GM06990 (cell line): ENCODE results near the gene ZBTB42.

ENCODE experiments used
- DNase-seq: peaks from one replicate; pipeline ENCODE4 v3.0.0-alpha.2; 2011; ENCODE audit not compliant: insufficient read length; ENCODE audit errors: extremely low read depth
- H3K27me3 ChIP-seq: replicated peaks from 2 replicates; pipeline ENCODE4 v1.6.0; 2011; ENCODE audit warnings: low read length; ENCODE audit not compliant: control insufficient read depth, insufficient read depth
- H3K36me3 ChIP-seq: 2 replicates; pipeline ENCODE4 v1.5.1; 2011; ENCODE audit warnings: low read length; ENCODE audit not compliant: control insufficient read depth, insufficient read depth
- H3K4me3 ChIP-seq: replicated peaks from 2 replicates; pipeline ENCODE4 v1.5.1; 2011; ENCODE audit warnings: low read depth, mild to moderate bottlenecking, control low read depth, low read length
- TF ChIP-seq, protein P1 (sequence below): IDR thresholded peaks from 2 replicates; pipeline ENCODE4 v1.5.1; 2011; ENCODE audit warnings: low read length, control low read depth, mild to moderate bottlenecking, inconsistent platforms; ENCODE audit not compliant: insufficient read depth, poor library complexity, severe bottlenecking

Gene ZBTB42

DNA sequence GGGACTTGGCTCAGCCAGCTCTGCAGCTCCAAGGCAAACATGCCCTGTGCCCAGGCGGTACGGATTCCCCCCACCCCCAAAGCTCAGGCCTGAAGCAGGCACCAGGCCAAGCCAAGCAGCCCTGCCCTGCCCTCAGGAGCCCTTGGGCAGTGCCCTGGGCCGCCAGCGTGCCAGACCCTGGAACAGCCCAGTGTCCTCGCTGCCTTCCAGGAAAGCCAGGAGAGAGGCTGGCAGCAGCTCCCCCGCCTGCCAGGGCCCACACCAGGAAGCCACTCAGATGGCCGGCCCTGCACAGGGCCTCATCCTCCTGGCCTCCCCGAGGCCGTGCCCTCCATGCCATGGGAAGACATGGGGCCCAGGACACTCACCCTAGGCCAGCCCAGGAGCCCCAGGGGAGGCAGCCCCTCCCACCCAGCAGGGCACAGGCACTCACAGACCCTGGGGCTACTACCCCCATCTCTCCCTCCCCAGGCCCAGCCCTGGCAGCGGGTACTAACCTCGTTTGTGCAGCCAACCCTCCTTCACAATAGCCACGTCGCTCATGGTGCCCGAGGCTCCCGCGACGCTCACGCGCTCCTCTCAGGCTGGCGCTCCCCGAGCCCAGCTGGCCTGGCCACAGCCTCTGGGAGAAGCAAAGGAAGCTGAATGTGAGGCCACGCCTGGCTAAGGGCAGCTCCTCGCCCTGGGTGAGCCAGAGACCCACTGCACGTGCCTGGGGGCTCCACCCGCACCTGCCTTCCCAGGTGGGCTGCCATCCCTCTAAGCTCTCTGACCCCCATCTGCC is 8.6 kb upstream of the ZBTB42 start:
- DNase-seq, result no peak
- Histone ChIP-seq H3K27me3 (0 out of 2 replicates have a peak, but pooled peaks cover 1% of the 10 kb centered on the region), H3K4me3 (no peak overlapping the region), H3K36me3 (peaks cover 22% of the 10 kb centered on the region)
- TF ChIP-seq, protein P1, sequence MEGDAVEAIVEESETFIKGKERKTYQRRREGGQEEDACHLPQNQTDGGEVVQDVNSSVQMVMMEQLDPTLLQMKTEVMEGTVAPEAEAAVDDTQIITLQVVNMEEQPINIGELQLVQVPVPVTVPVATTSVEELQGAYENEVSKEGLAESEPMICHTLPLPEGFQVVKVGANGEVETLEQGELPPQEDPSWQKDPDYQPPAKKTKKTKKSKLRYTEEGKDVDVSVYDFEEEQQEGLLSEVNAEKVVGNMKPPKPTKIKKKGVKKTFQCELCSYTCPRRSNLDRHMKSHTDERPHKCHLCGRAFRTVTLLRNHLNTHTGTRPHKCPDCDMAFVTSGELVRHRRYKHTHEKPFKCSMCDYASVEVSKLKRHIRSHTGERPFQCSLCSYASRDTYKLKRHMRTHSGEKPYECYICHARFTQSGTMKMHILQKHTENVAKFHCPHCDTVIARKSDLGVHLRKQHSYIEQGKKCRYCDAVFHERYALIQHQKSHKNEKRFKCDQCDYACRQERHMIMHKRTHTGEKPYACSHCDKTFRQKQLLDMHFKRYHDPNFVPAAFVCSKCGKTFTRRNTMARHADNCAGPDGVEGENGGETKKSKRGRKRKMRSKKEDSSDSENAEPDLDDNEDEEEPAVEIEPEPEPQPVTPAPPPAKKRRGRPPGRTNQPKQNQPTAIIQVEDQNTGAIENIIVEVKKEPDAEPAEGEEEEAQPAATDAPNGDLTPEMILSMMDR, result no peak

DNA sequence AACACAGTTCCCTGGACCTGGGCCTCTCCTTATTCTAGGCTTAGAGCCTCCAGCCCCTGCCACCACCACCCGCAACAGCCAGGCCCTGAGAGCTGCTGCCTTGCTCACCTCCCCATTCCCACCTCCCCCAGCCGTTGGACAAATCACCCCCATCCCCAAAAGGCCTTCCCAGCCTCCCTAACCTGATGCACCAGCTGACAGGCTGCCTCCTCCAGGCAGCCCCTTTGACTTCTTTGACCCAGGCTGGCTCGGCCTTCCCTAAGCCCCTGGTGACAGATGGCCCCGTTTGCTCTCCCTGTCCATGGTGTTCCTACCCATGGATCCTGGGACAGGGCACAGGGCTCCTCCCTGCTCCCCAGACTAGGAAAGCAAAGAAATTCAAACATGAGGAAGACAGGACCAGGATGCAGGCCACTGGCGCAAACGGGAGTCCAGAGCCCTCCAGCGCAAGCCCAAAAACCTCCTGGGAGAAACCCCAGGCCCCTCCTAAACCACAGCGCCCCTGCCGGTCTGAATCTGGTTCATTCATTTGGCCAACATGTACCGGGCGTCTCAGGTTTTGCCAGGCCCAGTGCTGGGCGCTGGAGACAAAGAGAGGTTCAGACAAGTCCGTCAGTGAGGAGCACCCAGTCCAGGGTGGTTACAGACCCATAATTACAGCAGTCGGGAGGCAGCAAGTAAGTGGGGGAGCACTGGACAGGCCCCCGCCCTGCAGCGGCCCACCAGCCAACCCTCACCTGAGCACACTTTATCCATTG is 7.8 kb upstream of the ZBTB42 start:
- Histone ChIP-seq H3K4me3 (no peak overlapping the region), H3K27me3 (0 out of 2 replicates have a peak, but pooled peaks cover 1% of the 10 kb centered on the region), H3K36me3 (peaks cover 18% of the 10 kb centered on the region)
- no peak for DNase-seq
- TF ChIP-seq, protein P1, result no peak

DNA sequence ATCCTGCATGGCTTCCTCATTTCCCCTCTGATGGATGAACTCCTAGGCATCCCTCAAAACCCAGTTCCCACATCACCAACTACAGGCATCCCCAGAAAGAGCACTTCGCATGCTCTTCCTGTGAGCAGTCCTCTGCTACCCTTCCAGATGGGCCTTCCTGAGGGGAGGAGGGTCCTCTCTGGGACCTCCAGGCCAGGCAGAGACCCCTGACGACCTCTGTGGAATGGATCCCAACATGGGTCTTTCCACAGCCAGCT is 7.3 kb upstream of the ZBTB42 start:
- H3K27me3 ChIP-seq, result peaks cover 1% of the 10 kb centered on the region; the same call in 1 of the 2 replicates
- TF ChIP-seq, protein P1, result no peak
- no peak overlapping the region; the same call in 1 of the 2 replicates for H3K4me3 ChIP-seq
- H3K36me3 ChIP-seq, result peaks cover 18% of the 10 kb centered on the region
- no peak for DNase-seq

DNA sequence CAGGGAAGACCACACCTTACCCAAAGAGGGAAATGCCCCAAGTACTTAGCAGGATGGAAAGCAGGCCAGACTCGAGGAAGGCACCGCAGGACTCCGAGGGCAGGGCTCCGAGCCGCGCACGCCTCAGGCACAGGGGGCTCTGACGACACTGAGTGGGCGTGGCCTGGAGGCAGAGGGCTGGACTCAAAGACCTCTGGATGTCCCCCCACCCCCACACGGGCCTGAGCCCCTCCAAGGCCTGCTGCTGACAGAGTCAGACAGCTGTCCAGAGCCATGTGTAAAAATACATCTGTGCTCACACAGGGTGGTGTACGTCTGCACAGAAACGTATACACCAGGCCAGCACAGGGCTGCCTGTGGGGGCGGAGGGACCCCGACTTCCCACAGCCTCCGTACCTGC is 6.8 kb upstream of the ZBTB42 start:
- Histone ChIP-seq H3K36me3 (peaks cover 18% of the 10 kb centered on the region), H3K4me3 (peak overlapping the region; percentile 81), H3K27me3 (peaks cover 1% of the 10 kb centered on the region; the same call in 1 of the 2 replicates)
- TF ChIP-seq, protein P1, result no peak
- peak; percentile 66 for DNase-seq

DNA sequence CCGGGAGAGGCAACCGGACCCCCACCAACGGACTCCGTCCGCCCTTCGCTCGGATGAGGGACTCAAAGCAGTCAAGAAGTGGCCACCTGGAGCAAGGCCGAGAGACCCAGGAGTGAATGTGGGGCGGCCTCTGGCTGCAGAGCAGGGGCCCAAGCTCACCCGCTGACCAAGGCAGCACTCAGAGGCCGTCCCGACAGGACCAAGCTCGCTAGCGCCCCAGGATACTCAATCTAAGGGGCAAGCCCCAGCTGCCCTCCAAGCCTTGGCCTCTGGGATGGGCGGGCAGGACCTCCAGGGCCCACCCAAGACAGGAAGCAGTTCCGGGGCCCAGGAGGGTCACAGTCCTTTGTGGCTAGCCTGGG is 6.3 kb upstream of the ZBTB42 start:
- H3K4me3 ChIP-seq, result peak overlapping the region; percentile 81
- DNase-seq, result no peak
- TF ChIP-seq, protein P1, result no peak
- H3K27me3 ChIP-seq, result peaks cover 1% of the 10 kb centered on the region; the same call in 1 of the 2 replicates
- H3K36me3 ChIP-seq, result peaks cover 15% of the 10 kb centered on the region
